GM13977 (cell line): Measurements from ENCODE around the gene SCAP.
A peak's percentile ranks its signal among the peaks of the same experiment; 100 is the strongest.

ENCODE experiments used
- DNase-seq: peaks from one replicate; pipeline ENCODE4 v3.0.0; 2012; ENCODE audit warnings: low spot score
- CTCF ChIP-seq: IDR thresholded peaks from 2 replicates; pipeline ENCODE4 v1.5.1; 2012; ENCODE audit warnings: mild to moderate bottlenecking, control low read depth; ENCODE audit not compliant: insufficient read depth; ENCODE audit errors: extremely low read depth, missing control alignments
- in situ Hi-C: fragments of 300-500 bp; cut with MboI; formaldehyde crosslinking; loops from one replicate; pipeline ENCODE4 v1.12.0; 2022; ENCODE audit warnings: low sequenced_read_pairs, low pct_unique_long_range_greater_than_20kb, mixed read lengths, inconsistent platforms; ENCODE audit not compliant: unreplicated experiment

The SCAP gene

GRCh38 chr3:47427866-47428265 lies 47.9 kb downstream of the SCAP start:
- DNase-seq, result no peak
- TF ChIP-seq CTCF, result no peak
- in situ Hi-C loops, result loop anchor here (10.0 kb wide), 1 partner anchor 47 kb away; the partner anchor contains the start of gene SCAP

GRCh38 chr3:47425959-47426358 lies 49.8 kb downstream of the SCAP start:
- in situ Hi-C loops, result loop anchor here (10.0 kb wide), 1 partner anchor 49 kb away; the partner anchor contains the start of gene SCAP
- no peak for DNase-seq
- TF ChIP-seq CTCF, result no peak

GRCh38 chr3:47425383-47425778 lies 50.4 kb downstream of the SCAP start:
- TF ChIP-seq CTCF, result no peak
- no peak for DNase-seq
- in situ Hi-C loops, result loop anchor here (10.0 kb wide), 1 partner anchor 49 kb away; the partner anchor contains the start of gene SCAP

DNA sequence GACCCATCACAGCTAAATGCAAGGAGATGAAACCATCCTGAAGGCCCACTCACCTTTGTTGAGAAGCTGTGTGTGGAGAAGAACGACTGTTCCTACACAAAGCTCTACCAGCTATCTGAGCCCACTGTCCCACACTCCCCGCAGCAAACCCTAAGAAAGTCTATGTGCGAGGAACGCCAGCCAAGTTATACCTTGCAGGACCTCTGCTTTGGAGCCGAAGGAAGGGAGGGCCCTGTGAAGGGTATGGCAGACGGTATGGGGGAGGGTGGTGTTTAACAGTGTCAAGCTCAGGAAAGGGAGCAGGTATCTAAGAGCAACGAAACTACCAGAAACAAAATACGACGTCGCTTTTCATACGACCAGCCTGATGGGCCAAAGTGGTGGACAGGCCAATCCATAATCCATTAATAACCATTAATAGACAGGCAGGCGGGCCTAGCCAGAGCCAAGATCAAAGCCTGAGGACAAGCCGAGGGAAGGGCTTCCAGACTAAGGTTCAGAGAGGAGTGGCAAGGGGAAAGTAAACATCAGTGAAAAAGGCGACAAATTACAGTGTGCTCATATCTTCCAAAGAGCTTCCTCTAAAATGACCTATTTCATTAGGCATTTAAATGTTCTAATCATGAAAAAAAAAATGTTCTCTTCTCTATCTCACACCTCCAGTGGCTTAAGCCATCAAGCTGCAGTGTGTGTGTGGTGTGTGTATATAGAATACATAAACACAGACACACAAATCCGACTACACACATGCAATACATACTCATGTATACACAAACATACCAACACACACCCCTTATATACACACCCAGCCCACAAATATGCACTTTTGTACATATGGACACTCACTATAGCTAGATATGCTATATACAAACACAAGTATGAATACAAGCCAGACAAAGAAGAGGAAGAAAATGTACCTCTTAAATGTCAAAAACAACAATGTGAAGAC lies 51.0 kb downstream of the SCAP start:
- in situ Hi-C loops, result loop anchor here (10.0 to 25.0 kb wide), 2 partner anchors 50 to 363 kb away; partner anchors contain the start of genes SCAP and SMARCC1
- no peak for DNase-seq
- no peak for TF ChIP-seq CTCF

GRCh38 chr3:47423548-47424145 lies 52.1 kb downstream of the SCAP start:
- in situ Hi-C loops, result loop anchor here (10.0 to 25.0 kb wide), 2 partner anchors 51 to 364 kb away; partner anchors contain the start of genes SCAP and SMARCC1
- peak; percentile 8 for DNase-seq
- TF ChIP-seq CTCF, result no peak

GRCh38 chr3:47422743-47423142 lies 53.0 kb downstream of the SCAP start:
- in situ Hi-C loops, result loop anchor here (10.0 to 25.0 kb wide), 2 partner anchors 52 to 365 kb away; partner anchors contain the start of genes SCAP and SMARCC1
- TF ChIP-seq CTCF, result no peak

More at GRCh38 chr3:47422743-47423142, 53.0 kb downstream of the SCAP start:
- no peak for DNase-seq
